ENCODE results near the gene PCTP. TPM values are rescaled to one million over a fixed set of nuclear protein-coding genes. Genes with fewer than 3 reads are reported as not detected.

Gene PCTP
- polyA plus RNA-seq, 1 of the 3 experiments (the other 2 are of a cell fraction) = 20.8 TPM

DNA sequence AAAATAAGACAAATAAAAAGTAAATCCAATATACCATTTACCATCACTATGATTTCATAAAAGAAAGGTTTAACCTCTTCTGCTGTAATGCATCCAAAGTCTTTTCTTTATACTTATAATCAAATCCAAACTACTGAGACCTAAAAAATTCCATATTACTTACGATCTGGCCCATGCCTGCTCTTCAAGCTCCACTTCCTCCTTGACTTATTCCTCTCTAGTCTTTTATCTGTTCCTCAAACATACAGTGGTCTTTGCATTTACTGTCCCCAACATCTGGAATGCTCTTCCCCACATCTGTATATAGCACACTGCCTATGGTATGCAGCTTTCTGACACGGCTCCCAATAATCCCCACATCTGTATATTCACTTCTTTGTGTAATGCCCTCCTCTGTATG lies 33.8 kb downstream of the PCTP start:
- WGBS (ENCODE audit: low lambda C conversion rate) = 49% methylated on average over 2 of the region's 2 CpGs
- POLR2A ChIA-PET = no interaction called here
- Histone ChIP-seq H3K9me3 (no peaks in the 10 kb centered on the region), H3K9me2 (no peaks in the 10 kb centered on the region), H3K79me2 (ENCODE audit: insufficient read depth) (no peaks in the 10 kb centered on the region), H3K27me3 (ENCODE audit: insufficient read depth) (no peaks in the 10 kb centered on the region), H3K4me1 (ENCODE audit: control insufficient read depth in 1 of 2, insufficient read depth in 2 of 2, low read depth in 1 of 2, low read length in 1 of 2) (peaks cover 0 to 6% of the 10 kb centered on the region in 2 experiments; a peak in 1 of 4 replicates), H3K4me2 (no peak overlapping the region), H2AFZ (ENCODE audit: low read depth) (no peak overlapping the region), H3K27ac (ENCODE audit: low read depth in 2 of 2, low read length in 1 of 2) (no peak overlapping the region), H3K4me3 (ENCODE audit: low read depth in 2 of 2, low read length in 1 of 2) (no peak overlapping the region), H3F3A (replicated peaks; ENCODE audit: insufficient read depth) (no peaks in the 10 kb centered on the region), H3K36me3 (replicated peaks in 1 of 2; ENCODE audit: control insufficient read depth in 1 of 2, insufficient read depth in 2 of 2, low read length in 1 of 2) (no peaks in the 10 kb centered on the region), H3K9ac (no peak overlapping the region), H4K20me1 (ENCODE audit: insufficient read depth) (no peaks in the 10 kb centered on the region)
- CTCF ChIA-PET = interaction anchor here (0.6 to 19.5 kb wide), 9 partner anchors 10 to 807 kb away, joined by 3 to 499 read pairs (median 3); no protein-coding TSS in a partner anchor
- TF ChIP-seq EZH2phosphoT487 (IDR thresholded peaks at IDR 0.05; ENCODE audit: borderline replicate concordance, low read depth) (no peak), FOSL2 (IDR thresholded peaks at IDR 0.05; ENCODE audit: borderline replicate concordance, low read depth) (no peak), MEF2A (IDR thresholded peaks at IDR 0.05; ENCODE audit: borderline replicate concordance, low read depth) (no peak), RCOR1 (IDR thresholded peaks at IDR 0.05; ENCODE audit: low read length) (no peak), RXRA (IDR thresholded peaks at IDR 0.05; ENCODE audit: borderline replicate concordance, low read depth) (no peak), POLR2AphosphoS5 (IDR thresholded peaks at IDR 0.05; ENCODE audit: low read depth, low read length) (no peak), FOXM1 (IDR thresholded peaks at IDR 0.05; ENCODE audit: low read depth) (no peak)
- TF ChIP-seq, protein P1, sequence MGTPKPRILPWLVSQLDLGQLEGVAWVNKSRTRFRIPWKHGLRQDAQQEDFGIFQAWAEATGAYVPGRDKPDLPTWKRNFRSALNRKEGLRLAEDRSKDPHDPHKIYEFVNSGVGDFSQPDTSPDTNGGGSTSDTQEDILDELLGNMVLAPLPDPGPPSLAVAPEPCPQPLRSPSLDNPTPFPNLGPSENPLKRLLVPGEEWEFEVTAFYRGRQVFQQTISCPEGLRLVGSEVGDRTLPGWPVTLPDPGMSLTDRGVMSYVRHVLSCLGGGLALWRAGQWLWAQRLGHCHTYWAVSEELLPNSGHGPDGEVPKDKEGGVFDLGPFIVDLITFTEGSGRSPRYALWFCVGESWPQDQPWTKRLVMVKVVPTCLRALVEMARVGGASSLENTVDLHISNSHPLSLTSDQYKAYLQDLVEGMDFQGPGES (IDR thresholded peaks at IDR 0.05; ENCODE audit: low read depth, low read length) = no peak
- DNase-seq = no peak

DNA sequence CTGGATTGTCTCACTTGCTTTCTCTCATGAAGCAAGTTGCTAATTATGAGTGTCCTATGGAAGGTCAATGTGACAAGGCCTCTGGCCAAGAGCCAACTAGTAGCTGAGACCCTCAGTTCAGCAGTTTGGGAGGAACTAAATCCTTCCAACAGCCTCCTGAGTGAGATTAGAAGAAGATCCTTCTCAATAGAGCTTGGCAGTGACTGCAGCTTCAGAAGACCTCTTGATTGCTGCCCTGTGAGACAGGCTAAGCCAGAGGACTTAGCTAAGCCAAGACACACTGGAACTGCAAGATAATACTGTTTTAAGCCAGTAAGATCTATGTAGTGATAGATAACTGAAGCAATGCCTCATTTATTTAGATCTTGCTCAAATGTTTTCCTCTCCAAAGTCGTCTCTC lies 34.3 kb downstream of the PCTP start:
- Histone ChIP-seq H3F3A (replicated peaks; ENCODE audit: insufficient read depth) (no peaks in the 10 kb centered on the region), H3K9me3 (no peaks in the 10 kb centered on the region), H3K4me2 (no peak overlapping the region), H4K20me1 (ENCODE audit: insufficient read depth) (no peaks in the 10 kb centered on the region), H3K36me3 (replicated peaks in 1 of 2; ENCODE audit: control insufficient read depth in 1 of 2, insufficient read depth in 2 of 2, low read length in 1 of 2) (no peaks in the 10 kb centered on the region), H3K27ac (ENCODE audit: low read depth in 2 of 2, low read length in 1 of 2) (no peak overlapping the region), H3K9me2 (no peaks in the 10 kb centered on the region), H3K4me3 (ENCODE audit: low read depth in 2 of 2, low read length in 1 of 2) (no peak overlapping the region), H2AFZ (ENCODE audit: low read depth) (no peak overlapping the region), H3K79me2 (ENCODE audit: insufficient read depth) (no peaks in the 10 kb centered on the region), H3K9ac (no peak overlapping the region), H3K4me1 (ENCODE audit: control insufficient read depth in 1 of 2, insufficient read depth in 2 of 2, low read depth in 1 of 2, low read length in 1 of 2) (peaks cover 0 to 6% of the 10 kb centered on the region in 2 experiments; a peak in 1 of 4 replicates), H3K27me3 (ENCODE audit: insufficient read depth) (no peaks in the 10 kb centered on the region)
- POLR2A ChIA-PET = no interaction called here
- DNase-seq = no peak
- no peak for TF ChIP-seq NFIC (IDR thresholded peaks at IDR 0.05; ENCODE audit: borderline replicate concordance)
- no peak for TF ChIP-seq RFX5 (IDR thresholded peaks at IDR 0.05; ENCODE audit: low read length)
- TF ChIP-seq ELF1 (IDR thresholded peaks at IDR 0.05) = no peak
- no peak for TF ChIP-seq RAD21 (IDR thresholded peaks at IDR 0.05; ENCODE audit: low read length)
- no peak for TF ChIP-seq GATA2 (CRISPR knock-in tag; IDR thresholded peaks at IDR 0.05)
- no peak for TF ChIP-seq RXRA (IDR thresholded peaks at IDR 0.05; ENCODE audit: borderline replicate concordance, low read depth)
- no peak for TF ChIP-seq EP300 (IDR thresholded peaks at IDR 0.05; ENCODE audit: borderline replicate concordance in 1 of 2, low read depth in 1 of 2, low read length in 1 of 2)
- no peak for TF ChIP-seq CTCF (IDR thresholded peaks at IDR 0.05)
- TF ChIP-seq TEAD4 (IDR thresholded peaks at IDR 0.05; ENCODE audit: borderline replicate concordance, insufficient read depth) = no peak
- TF ChIP-seq RCOR1 (IDR thresholded peaks at IDR 0.05; ENCODE audit: low read length) = no peak
- TF ChIP-seq NRF1 (IDR thresholded peaks at IDR 0.05; ENCODE audit: low read depth, low read length) = no peak
- no peak for TF ChIP-seq FOSL2 (IDR thresholded peaks at IDR 0.05; ENCODE audit: borderline replicate concordance, low read depth)
- TF ChIP-seq SMC3 (IDR thresholded peaks at IDR 0.05; ENCODE audit: low read depth, low read length) = no peak
- TF ChIP-seq USF2 (IDR thresholded peaks at IDR 0.05; ENCODE audit: borderline replicate concordance, low read depth, low read length) = no peak
- no peak for TF ChIP-seq EZH2phosphoT487 (IDR thresholded peaks at IDR 0.05; ENCODE audit: borderline replicate concordance, low read depth)
- no peak for TF ChIP-seq TAF1 (IDR thresholded peaks at IDR 0.05; ENCODE audit: borderline replicate concordance, low read depth, low read length)
- TF ChIP-seq SIN3A (IDR thresholded peaks at IDR 0.05; ENCODE audit: borderline replicate concordance, low read depth, low read length) = no peak
- CTCF ChIA-PET = interaction anchor here (0.9 to 19.5 kb wide), 9 partner anchors 10 to 807 kb away, joined by 3 to 499 read pairs (median 3); no protein-coding TSS in a partner anchor
- 59% methylated on average over 1 of the region's 1 CpG for WGBS (ENCODE audit: low lambda C conversion rate)
